ENCODE data around the gene TEPSIN.

TEPSIN gene

GRCh38 chr17:81221371-81221841 is 17.4 kb downstream of the TEPSIN start:
- no peak for DNase-seq (ENCODE audit: low read depth)

- DNase-seq (ENCODE audit: low read depth): no peak
Observed at GRCh38 chr17:81219476-81220180, 19.2 kb downstream of the TEPSIN start.

- DNase-seq (ENCODE audit: low read depth): no peak
Observed at GRCh38 chr17:81218991-81219390, 19.9 kb downstream of the TEPSIN start.

- DNase-seq (ENCODE audit: low read depth): no peak
Observed at GRCh38 chr17:81218459-81218858, 20.4 kb downstream of the TEPSIN start.

- no peak for DNase-seq (ENCODE audit: low read depth)
Observed at GRCh38 chr17:81217491-81217890, 21.4 kb downstream of the TEPSIN start.

- no peak for DNase-seq (ENCODE audit: low read depth)
Observed at GRCh38 chr17:81213978-81214377, 24.9 kb downstream of the TEPSIN start.

- DNase-seq (ENCODE audit: low read depth): no peak
Observed at GRCh38 chr17:81212365-81212764, 26.5 kb downstream of the TEPSIN start.

- no peak for DNase-seq (ENCODE audit: low read depth)
Observed at GRCh38 chr17:81210868-81211267, 28.0 kb downstream of the TEPSIN start.

- DNase-seq (ENCODE audit: low read depth): no peak
Observed at GRCh38 chr17:81210466-81210865, 28.4 kb downstream of the TEPSIN start.

- DNase-seq (ENCODE audit: low read depth): no peak
Observed at GRCh38 chr17:81209141-81209540, 29.7 kb downstream of the TEPSIN start.

- no peak for DNase-seq (ENCODE audit: low read depth)
Observed at GRCh38 chr17:81208651-81209050, 30.2 kb downstream of the TEPSIN start.

- DNase-seq (ENCODE audit: low read depth): no peak
Observed at GRCh38 chr17:81207610-81208581, 31.0 kb downstream of the TEPSIN start.

GRCh38 chr17:81206657-81207056 is 32.2 kb downstream of the TEPSIN start:
- no peak for DNase-seq (ENCODE audit: low read depth)

- no peak for DNase-seq (ENCODE audit: low read depth)
Observed at GRCh38 chr17:81206166-81206565, 32.7 kb downstream of the TEPSIN start.

- DNase-seq (ENCODE audit: low read depth): no peak
Observed at GRCh38 chr17:81204578-81204977, 34.3 kb downstream of the TEPSIN start.

- no peak for DNase-seq (ENCODE audit: low read depth)
Observed at GRCh38 chr17:81203136-81203535, 35.7 kb downstream of the TEPSIN start.

GRCh38 chr17:81202318-81202717 is 36.5 kb downstream of the TEPSIN start:
- no peak for DNase-seq (ENCODE audit: low read depth)

GRCh38 chr17:81200695-81201580 is 37.9 kb downstream of the TEPSIN start:
- no peak for DNase-seq (ENCODE audit: low read depth)

- no peak for DNase-seq (ENCODE audit: low read depth)
Observed at GRCh38 chr17:81200201-81200600, 38.7 kb downstream of the TEPSIN start.

- DNase-seq (ENCODE audit: low read depth): no peak
Observed at GRCh38 chr17:81199482-81199830, 39.4 kb downstream of the TEPSIN start.

GRCh38 chr17:81198826-81199481 is 39.9 kb downstream of the TEPSIN start:
- no peak for DNase-seq (ENCODE audit: low read depth)
